ENCODE measurements around the gene ZNF593OS.
A peak's percentile ranks its signal among the peaks of the same experiment; 100 is the strongest.

ZNF593OS gene

DNA sequence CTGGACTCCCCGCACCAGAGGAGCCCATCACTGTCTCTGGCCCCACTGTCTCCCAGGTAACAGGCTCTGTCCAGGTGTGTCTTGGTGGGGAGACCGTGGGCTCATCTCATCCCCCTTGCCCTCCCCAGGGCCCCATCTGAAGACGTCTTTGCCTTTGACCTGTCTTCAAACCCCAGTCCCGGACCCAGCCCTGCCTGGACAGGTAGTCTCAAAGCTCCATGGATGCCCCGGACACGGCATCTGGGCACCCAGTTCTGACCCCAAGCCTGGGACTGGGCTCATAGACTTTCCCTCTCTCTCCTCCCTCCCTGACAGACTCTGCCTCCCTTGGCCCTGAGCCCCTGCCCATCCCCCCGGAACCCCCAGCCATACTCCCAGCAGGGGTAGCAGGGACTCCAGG, 12.5 kb upstream of the ZNF593OS start:
- DNase-seq (ENCODE audit: low spot score) = no peak

GRCh38 chr1:26182383-26182696, 10.7 kb upstream of the ZNF593OS start:
- DNase-seq (ENCODE audit: low spot score) = no peak

- no peak for DNase-seq (ENCODE audit: low spot score)
Measured at GRCh38 chr1:26181586-26182382, 10.2 kb upstream of the ZNF593OS start.

DNA sequence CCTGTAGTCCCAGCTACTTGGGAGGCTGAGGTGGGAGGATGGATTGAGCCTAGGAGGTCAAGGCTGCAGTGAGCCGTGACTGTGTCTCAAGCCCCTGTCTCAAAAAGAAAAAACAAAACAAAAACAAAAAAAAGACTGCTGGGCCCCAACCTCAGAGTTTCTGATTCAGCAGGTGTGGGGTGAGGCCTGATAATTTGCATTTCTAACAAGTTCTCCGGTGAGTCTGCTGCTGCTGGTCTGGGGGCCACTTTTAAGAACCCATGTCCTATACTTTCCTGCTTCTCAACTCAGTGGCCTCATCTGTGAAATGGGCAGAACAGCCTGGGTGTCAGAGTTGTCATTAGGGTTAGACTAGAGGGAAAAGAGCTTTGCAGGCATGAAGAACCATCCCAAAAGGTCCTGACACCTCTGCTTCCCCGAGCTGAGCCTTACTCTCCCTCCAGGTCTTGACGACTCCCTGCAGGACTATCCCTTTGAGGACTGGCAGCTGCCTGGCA, 8.4 kb upstream of the ZNF593OS start:
- no peak for DNase-seq (ENCODE audit: low spot score)

- no peak for DNase-seq (ENCODE audit: low spot score)
Measured at GRCh38 chr1:26177182-26177684, 5.6 kb upstream of the ZNF593OS start, which contains the start of gene CNKSR1. CNKSR1 (plus strand) TSS chr1:26177491; CDS start chr1:26177548, 57 bp downstream.

GRCh38 chr1:26175346-26175745, 3.7 kb upstream of the ZNF593OS start:
- no peak for DNase-seq (ENCODE audit: low spot score)

DNA sequence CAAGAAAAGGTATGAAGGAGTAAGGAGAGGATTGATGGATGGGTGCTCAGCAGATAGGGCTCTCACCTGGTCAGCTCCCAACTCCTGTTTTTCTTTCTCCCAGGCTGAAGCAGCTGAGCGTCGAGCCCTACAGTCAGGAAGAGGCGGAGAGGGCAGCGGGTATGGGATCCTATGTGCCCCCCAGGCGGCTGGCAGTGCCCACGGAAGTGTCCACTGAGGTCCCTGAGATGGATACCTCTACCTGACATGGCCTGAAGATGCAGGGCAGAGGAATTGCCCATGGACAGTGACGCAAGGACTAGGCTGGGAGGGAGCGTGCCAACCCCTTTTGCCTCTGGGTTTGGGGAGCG, 1.2 kb downstream of the ZNF593OS start:
- DNase-seq (ENCODE audit: low spot score) = no peak

DNA sequence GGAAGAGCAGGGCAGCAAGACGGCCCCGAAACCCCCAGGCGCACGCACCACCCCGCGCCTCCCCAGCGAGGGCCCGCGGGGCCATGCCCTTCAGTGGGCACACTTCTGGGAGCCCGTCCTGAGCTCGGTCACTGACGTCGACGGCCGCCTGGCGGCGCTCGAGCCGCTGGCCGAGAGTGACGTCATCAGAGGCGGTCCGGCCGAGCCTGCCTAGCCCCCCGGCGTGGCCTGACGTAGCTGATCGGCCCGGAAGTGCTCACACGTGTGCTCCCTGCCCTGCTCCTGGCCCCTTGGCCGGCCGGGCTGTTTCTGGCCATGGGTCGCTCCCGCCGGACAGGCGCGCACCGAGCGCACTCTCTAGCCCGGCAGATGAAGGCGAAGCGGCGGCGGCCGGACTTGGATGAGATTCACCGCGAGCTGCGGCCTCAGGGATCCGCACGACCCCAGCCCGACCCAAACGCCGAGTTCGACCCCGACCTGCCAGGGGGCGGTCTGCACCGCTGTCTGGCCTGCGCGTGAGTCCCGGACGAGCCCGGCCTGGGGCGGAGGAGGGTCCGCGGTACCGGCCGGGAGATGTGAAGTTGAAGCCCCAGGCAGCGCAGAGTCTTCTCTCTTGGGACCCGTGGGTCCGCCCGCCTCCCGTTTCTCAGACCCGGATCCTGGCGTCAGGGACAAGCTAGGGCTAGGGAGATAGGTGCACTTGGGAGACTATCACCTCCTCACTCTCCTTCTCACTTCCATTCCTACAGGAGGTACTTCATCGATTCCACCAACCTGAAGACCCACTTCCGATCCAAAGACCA, 1.8 kb downstream of the ZNF593OS start, which contains the start of gene ZNF593:
Gene ZNF593, plus strand, starts transcription at position 240 of the 803 bp plus-strand sequence. Its CDS starts 76 bp downstream, at position 316.
- peak; percentile 91 for DNase-seq (ENCODE audit: low spot score)

- no peak for DNase-seq (ENCODE audit: low spot score)
Measured at GRCh38 chr1:26169198-26169554, 2.5 kb downstream of the ZNF593OS start.

DNA sequence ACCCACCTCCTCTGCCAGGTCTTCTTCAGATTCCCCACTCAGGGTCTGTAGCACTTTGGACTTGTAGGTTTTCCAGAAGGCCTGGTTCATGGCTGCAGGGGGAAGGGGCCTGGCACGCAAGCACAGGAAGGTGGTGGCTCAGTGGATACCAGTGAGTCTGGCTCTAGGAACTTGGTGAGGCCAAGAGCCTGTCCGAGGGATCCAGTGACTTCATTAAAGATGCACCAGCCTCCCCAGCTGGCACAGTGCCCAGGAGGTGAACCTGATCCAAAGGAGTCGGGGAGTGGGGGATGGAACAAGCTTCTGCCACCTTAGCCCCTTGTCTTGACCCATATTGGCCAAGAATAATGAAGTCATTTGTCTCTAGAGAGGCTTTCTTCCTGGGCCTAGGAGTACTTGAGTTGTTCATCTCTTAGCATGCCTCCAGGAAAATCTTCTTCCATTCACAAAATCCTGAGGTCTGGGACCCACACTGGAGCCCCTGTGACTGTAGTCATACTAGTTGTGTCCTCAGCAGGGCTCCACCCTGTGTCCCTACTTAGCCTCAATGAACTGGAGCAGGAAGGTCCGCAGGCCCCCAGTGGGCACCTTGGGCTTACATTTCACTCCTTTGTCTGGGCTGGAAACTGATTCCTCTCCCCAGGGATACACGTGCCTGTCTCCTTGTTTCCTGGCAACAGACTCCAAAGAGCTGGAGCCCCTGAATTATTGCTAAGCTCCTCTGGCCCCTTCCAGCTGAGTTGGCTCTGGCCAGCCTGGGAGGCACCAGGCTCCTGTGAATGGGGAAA, 3.0 kb downstream of the ZNF593OS start, which contains the start of gene C1orf232:
Gene C1orf232, minus strand, starts transcription at position 554 of the 788 bp plus-strand sequence. Its CDS starts 464 bp downstream, at position 90.
- DNase-seq (ENCODE audit: low spot score) = no peak

GRCh38 chr1:26166719-26167281, 4.8 kb downstream of the ZNF593OS start:
- DNase-seq (ENCODE audit: low spot score) = no peak

DNA sequence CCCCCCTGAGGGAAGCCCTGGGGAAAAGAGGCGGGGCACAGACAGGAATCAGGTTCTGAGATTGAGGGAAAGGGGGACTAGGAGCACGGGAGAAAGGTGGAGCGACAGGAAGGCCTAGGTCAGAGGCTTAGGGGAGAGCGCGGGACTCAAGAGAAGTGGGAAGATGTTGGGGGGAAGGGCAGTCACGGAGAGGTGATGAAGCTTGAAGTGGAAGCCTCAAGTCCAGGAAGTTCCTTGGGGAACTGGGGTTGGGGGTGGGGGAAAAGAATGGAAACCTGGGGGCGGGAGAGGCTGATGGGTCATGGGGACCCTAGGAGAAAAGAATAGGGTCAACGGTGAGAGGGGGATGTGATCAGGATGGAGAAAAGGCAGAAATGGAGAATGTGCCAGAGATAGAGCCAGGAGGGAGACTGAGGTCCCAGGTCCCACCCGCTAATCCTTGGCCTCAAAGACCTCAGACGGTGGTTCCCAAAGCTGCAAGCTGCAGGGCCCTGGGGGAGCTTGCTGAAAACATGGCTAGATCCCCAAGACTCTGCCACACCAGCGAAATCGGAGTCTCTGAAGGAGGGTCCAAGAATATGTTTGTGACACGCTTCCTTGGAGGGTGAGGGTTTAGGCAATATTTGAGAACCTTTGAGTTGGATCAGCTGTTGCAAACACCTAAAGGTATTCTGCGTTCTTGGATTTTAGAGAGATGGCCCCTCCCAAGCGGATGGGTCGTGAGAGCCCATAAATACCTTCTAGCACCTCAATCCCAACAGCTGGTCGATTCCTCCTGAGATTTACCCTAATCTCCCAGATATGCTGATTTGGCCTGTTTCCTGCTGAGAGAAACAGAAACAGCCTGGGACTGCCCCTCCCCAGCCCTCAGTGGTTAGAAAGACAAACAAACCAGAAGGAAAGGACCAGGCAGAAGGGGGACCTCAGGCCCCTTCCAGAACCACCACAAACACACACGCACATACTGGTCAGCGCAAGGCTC, 6.5 kb downstream of the ZNF593OS start:
- DNase-seq (ENCODE audit: low spot score) = no peak

GRCh38 chr1:26164036-26164860, 7.4 kb downstream of the ZNF593OS start:
- DNase-seq (ENCODE audit: low spot score) = peak; percentile 31

GRCh38 chr1:26163684-26164035, 8.0 kb downstream of the ZNF593OS start:
- DNase-seq (ENCODE audit: low spot score) = no peak

- DNase-seq (ENCODE audit: low spot score) = no peak
Measured at GRCh38 chr1:26162220-26162709, 9.4 kb downstream of the ZNF593OS start.

DNA sequence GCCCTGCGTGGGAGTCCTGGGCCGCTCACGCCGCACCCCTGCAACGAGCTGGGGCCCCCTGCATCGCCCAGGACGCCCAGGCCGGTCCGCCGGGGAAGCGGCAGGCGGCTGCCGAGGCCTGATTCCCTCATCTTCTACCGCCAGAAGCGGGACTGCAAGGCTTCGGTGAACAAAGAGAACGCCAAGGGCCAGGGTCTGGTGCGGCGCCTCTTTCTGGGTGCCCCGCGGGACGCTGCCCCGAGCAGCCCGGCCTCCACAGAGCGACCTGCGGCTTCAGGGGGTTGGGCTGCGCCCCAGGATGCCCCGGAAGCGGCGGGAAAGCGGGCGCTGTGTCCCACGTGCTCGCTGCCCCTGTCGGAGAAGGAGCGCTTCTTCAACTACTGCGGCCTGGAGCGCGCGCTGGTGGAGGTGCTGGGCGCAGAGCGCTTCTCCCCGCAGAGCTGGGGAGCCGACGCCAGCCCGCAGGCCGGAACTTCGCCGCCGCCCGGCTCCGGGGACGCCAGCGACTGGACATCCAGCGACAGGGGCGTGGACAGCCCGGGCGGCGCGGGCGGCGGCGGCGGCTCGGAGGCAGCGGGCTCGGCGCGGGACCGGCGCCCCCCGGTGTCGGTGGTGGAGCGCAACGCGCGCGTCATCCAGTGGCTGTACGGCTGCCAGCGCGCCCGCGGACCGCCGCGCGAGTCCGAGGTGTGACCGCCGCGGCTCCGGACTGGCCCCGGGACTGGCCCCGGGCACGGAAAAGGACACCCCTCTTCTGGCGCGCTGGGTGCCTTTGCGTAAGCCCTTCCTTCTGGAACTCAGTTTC, 10.0 kb downstream of the ZNF593OS start:
- DNase-seq (ENCODE audit: low spot score) = no peak

GRCh38 chr1:26160527-26161414, 10.9 kb downstream of the ZNF593OS start:
- no peak for DNase-seq (ENCODE audit: low spot score)

DNA sequence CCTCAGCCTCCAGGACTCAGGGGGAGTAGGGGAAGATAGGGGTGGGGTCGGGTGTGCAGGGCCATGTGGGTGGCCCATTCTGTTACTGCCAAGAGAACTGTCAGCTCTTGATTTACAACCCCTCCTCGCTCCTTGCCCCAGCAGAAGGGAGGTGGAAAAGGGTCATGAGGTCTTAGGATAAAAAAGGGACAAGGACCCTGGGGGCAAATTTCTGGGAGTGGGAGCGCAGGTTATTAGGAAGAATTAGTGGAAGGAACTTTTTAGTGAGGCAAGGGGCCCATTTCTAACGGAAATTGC, 11.9 kb downstream of the ZNF593OS start:
- DNase-seq (ENCODE audit: low spot score) = no peak
